A673 (cell line): ENCODE data around the gene PFKFB3. TPM values are rescaled to one million over a fixed set of nuclear protein-coding genes. Genes with fewer than 3 reads are reported as not detected.
"Not testable (repeated sequence)": the region's sequence is repeated elsewhere in the genome, so short reads cannot be mapped to it uniquely, and the experiment has no call there.

Source experiments
- BruUV-seq: library from RNA; stranded (reverse); fragments of 400-500 nt; replicated peaks from 2 replicates; lab custom pipeline; 2021; lab: Mats Ljungman, UMichigan
- CTCF ChIA-PET: fragments of 300-600 bp; sonication (Branson Sonifier 250); formaldehyde crosslinking; loops from one replicate; lab custom pipeline; 2022; ENCODE audit warnings: antibody characterized with exemption; lab: Charles Lee
- POLR2A ChIA-PET: fragments of 300-600 bp; sonication (Branson Sonifier 250); formaldehyde crosslinking; loops from one replicate; lab custom pipeline; 2022; ENCODE audit warnings: antibody characterized with exemption; ENCODE audit not compliant: low non-redundant PET; lab: Charles Lee
- DNase-seq: peaks from one replicate; pipeline ENCODE4 v3.0.0-alpha.2; 2015; ENCODE audit warnings: low spot score
- H3K27ac ChIP-seq: fragments of 200-600 bp; sonication (generic); 2 replicates; pipeline ENCODE4 v1.5.1; 2016; ENCODE audit warnings: mixed run types, low read depth, mild to moderate bottlenecking, mixed read lengths, antibody characterized with exemption, low read length; ENCODE audit not compliant: poor library complexity, severe bottlenecking
- H3K27me3 ChIP-seq: fragments of 200-600 bp; sonication (generic); replicated peaks from 2 replicates; pipeline ENCODE4 v1.6.1; 2017; ENCODE audit warnings: mixed run types, low read depth, mild to moderate bottlenecking, mixed read lengths, antibody characterized with exemption, low read length; ENCODE audit not compliant: insufficient read depth, poor library complexity
- H3K36me3 ChIP-seq: fragments of 200-600 bp; sonication (generic); 2 replicates; pipeline ENCODE4 v1.6.1; 2016; ENCODE audit warnings: mixed run types, mild to moderate bottlenecking, mixed read lengths, antibody characterized with exemption, low read length; ENCODE audit not compliant: insufficient read depth, poor library complexity, severe bottlenecking
- H3K4me1 ChIP-seq: fragments of 200-600 bp; sonication (generic); 2 replicates; pipeline ENCODE4 v1.6.1; 2017; ENCODE audit warnings: mixed run types, mild to moderate bottlenecking, mixed read lengths, antibody characterized with exemption, low read length; ENCODE audit not compliant: insufficient read depth, poor library complexity, severe bottlenecking
- H3K4me3 ChIP-seq: fragments of 200-600 bp; sonication (generic); 2 replicates; pipeline ENCODE4 v1.5.1; 2016; ENCODE audit warnings: low read depth, mixed run types, mild to moderate bottlenecking, mixed read lengths, low read length; ENCODE audit not compliant: poor library complexity, severe bottlenecking
- H3K9me3 ChIP-seq: fragments of 200-600 bp; sonication (generic); 2 replicates; pipeline ENCODE4 v1.6.1; 2016; ENCODE audit warnings: mixed run types, low read depth, mild to moderate bottlenecking, mixed read lengths, antibody characterized with exemption, low read length; ENCODE audit not compliant: poor library complexity, severe bottlenecking
- EZH2 ChIP-seq: fragments of 200-600 bp; sonication (generic); IDR thresholded peaks from 2 replicates; pipeline ENCODE4 v1.6.1; 2017; ENCODE audit warnings: borderline replicate concordance, low read depth, mild to moderate bottlenecking, mixed read lengths, antibody characterized with exemption, low read length; ENCODE audit not compliant: poor library complexity, severe bottlenecking
- intact Hi-C: fragments of 100-400 bp; cut with micrococcal nuclease; formaldehyde crosslinking; loops from one replicate; pipeline ENCODE4 v1.10.0; 2022; ENCODE audit not compliant: unreplicated experiment
- total RNA-seq: library from RNA; stranded (reverse); gene quantifications from 2 replicates; pipeline ENCODE4 v1.2.3, GENCODE V29; 2021
- TF ChIP-seq, protein P1 (sequence below): fragments of 300-800, 200-600 bp; sonication (generic); conservative IDR thresholded peaks from 2 replicates; pipeline ENCODE4 v1.5.1; 2017; ENCODE audit warnings: low read depth, mild to moderate bottlenecking, antibody characterized with exemption, low read length, moderate library complexity, mixed read lengths

Gene PFKFB3
- total RNA-seq, 1 experiment from 2014 or later = 53.0 TPM

DNA sequence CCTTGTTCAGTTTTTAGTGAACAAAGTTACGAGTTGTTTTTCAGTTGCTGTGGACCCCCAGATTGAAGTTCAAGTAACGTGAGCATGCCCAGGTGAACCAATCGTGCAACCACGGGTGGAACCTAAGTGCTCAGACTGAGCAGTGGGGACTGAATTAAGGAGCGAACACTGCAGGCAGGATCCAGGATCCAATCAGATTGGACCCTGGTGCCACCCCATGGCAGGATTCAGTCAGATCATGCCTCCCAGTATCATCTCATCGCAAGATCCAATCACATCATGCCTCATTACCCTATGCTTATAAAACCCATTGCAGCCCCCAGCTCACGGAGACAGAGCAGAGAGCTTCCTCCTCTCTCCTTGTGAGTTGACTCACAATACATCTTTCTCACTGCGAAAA is 80.9 kb downstream of the PFKFB3 start:
- ChIA-PET CTCF (no interaction called here), POLR2A (no interaction called here)
- TF ChIP-seq EZH2 = no peak
- TF ChIP-seq, protein P1, sequence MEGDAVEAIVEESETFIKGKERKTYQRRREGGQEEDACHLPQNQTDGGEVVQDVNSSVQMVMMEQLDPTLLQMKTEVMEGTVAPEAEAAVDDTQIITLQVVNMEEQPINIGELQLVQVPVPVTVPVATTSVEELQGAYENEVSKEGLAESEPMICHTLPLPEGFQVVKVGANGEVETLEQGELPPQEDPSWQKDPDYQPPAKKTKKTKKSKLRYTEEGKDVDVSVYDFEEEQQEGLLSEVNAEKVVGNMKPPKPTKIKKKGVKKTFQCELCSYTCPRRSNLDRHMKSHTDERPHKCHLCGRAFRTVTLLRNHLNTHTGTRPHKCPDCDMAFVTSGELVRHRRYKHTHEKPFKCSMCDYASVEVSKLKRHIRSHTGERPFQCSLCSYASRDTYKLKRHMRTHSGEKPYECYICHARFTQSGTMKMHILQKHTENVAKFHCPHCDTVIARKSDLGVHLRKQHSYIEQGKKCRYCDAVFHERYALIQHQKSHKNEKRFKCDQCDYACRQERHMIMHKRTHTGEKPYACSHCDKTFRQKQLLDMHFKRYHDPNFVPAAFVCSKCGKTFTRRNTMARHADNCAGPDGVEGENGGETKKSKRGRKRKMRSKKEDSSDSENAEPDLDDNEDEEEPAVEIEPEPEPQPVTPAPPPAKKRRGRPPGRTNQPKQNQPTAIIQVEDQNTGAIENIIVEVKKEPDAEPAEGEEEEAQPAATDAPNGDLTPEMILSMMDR = no peak

GRCh38 chr10:6290621-6291020 is 87.9 kb downstream of the PFKFB3 start:
- H3K36me3 ChIP-seq, POLR2A ChIA-PET, H3K4me3 ChIP-seq, CTCF ChIA-PET, BruUV-seq, H3K27ac ChIP-seq, H3K27me3 ChIP-seq, DNase-seq, H3K4me1 ChIP-seq, H3K9me3 ChIP-seq, intact Hi-C loops: not testable (repeated sequence)

More for the DNA sequence above, 80.9 kb downstream of the PFKFB3 start:
- no peaks in the 10 kb centered on the region for H3K27me3 ChIP-seq
- no peak overlapping the region for H3K27ac ChIP-seq
- H3K9me3 ChIP-seq = no peaks in the 10 kb centered on the region
- H3K4me1 ChIP-seq = peaks cover 18% of the 10 kb centered on the region
- no TSS peak for BruUV-seq
- no peak for DNase-seq
- H3K36me3 ChIP-seq = no peaks in the 10 kb centered on the region
- H3K4me3 ChIP-seq = no peak overlapping the region
- intact Hi-C loops = no loop called here

DNA sequence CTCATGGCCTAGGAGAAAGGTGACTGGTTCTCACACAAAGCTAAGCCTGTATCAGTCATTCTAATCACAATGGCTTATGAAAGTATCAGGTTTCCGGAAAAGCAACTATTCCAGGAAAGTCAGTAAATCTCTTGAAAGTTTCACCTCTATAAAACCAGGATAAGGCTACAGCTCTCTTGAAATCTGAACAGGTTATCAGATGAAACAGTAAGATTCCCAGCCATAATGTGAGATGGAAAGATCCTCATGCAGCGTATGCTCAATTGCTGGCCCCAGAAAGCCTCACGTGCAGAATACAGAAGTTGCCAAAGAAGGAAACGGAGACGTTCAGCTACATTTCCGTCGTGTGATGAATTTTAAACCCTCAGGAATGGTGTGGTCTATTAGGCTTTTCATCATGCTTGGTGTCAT is 90.0 kb downstream of the PFKFB3 start:
- Histone ChIP-seq H3K36me3 (no peaks in the 10 kb centered on the region), H3K4me3 (no peak overlapping the region), H3K9me3 (no peaks in the 10 kb centered on the region), H3K27ac (peak overlapping the region; percentile 35), H3K27me3 (no peaks in the 10 kb centered on the region), H3K4me1 (peaks cover 10% of the 10 kb centered on the region)
- intact Hi-C loops = no loop called here
- DNase-seq = peak; percentile 35
- CTCF ChIA-PET = no interaction called here
- no TSS peak for BruUV-seq
- POLR2A ChIA-PET = no interaction called here
- TF ChIP-seq EZH2 = no peak
- TF ChIP-seq, protein P1 = no peak

DNA sequence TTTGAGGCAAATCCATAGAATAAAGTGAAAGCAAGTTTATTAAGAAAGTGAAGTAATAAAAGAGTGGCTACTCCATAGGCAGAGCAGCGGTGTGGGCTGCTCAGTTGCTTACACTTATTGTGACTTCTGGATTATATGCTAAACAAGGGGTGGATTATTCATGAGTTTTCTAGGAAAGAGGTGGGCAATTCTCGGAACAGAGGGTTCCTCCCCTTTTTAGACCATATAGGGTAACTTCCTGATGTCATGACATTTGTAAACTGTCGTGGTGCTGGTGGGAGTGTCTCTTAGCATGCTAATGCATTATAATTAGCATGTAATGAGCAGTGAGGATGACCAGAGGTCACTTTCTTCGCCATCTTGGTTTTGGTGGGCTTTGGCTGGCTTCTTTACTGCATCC is 93.7 kb downstream of the PFKFB3 start:
- CTCF ChIA-PET, H3K27me3 ChIP-seq, H3K27ac ChIP-seq, H3K4me3 ChIP-seq, H3K36me3 ChIP-seq, BruUV-seq, H3K9me3 ChIP-seq, DNase-seq, intact Hi-C loops, POLR2A ChIA-PET, H3K4me1 ChIP-seq: not testable (repeated sequence)
